GM12872 (cell line): ENCODE data around the gene CCNY.

Experiments
- CTCF ChIP-seq: IDR thresholded peaks from 3 replicates; pipeline ENCODE4 v1.5.1; 2011; ENCODE audit warnings: low read depth, mild to moderate bottlenecking, low read length, moderate library complexity; ENCODE audit not compliant: insufficient read depth

Gene CCNY

GRCh38 chr10:35390161-35390840 is 54.0 kb downstream of the CCNY start:
- TF ChIP-seq CTCF: no peak

- no peak for TF ChIP-seq CTCF
Observed at GRCh38 chr10:35390843-35391152, 54.5 kb downstream of the CCNY start.

- no peak for TF ChIP-seq CTCF
Observed at GRCh38 chr10:35391153-35391953, 55.0 kb downstream of the CCNY start.

GRCh38 chr10:35391954-35392262 is 55.6 kb downstream of the CCNY start:
- no peak for TF ChIP-seq CTCF

GRCh38 chr10:35392482-35393228 is 56.3 kb downstream of the CCNY start:
- TF ChIP-seq CTCF: no peak

- no peak for TF ChIP-seq CTCF
Observed at GRCh38 chr10:35394411-35394851, 58.1 kb downstream of the CCNY start.

- TF ChIP-seq CTCF: no peak
Observed at GRCh38 chr10:35394934-35395333, 58.6 kb downstream of the CCNY start.
